ENCODE data around the gene CCNQ. TPM values are rescaled to one million over a fixed set of nuclear protein-coding genes. Genes with fewer than 3 reads are reported as not detected.
A peak's percentile ranks its signal among the peaks of the same experiment; 100 is the strongest.

CCNQ gene
- total RNA-seq, 2 donors from 2014 or later: 16.3 to 24.0 TPM

- Histone ChIP-seq H3K4me3 (no peak overlapping the region), H3K9ac (ENCODE audit: low read depth in 2 of 2, low read length in 2 of 2) (no peak overlapping the region), H3K4me1 (no peaks in the 10 kb centered on the region), H3K9me3 (no peaks in the 10 kb centered on the region), H3K27me3 (no peaks in the 10 kb centered on the region), H3K27ac (no peak overlapping the region), H3K36me3 (no peaks in the 10 kb centered on the region)
- DNase-seq: no peak
- TF ChIP-seq CTCF (IDR thresholded peaks at IDR 0.05): no peak
- intact Hi-C loops (cut with DNase I): no loop called here
Measured at GRCh38 chrX:153601511-153602110, 2.7 kb upstream of the CCNQ start.

- H3K4me1 ChIP-seq: no peaks in the 10 kb centered on the region
- H3K4me3 ChIP-seq: no peak overlapping the region
- DNase-seq: no peak
- intact Hi-C loops (cut with DNase I): no loop called here
- H3K9ac ChIP-seq (ENCODE audit: low read depth in 2 of 2, low read length in 2 of 2): no peak overlapping the region
- H3K27me3 ChIP-seq: no peaks in the 10 kb centered on the region
- no peaks in the 10 kb centered on the region for H3K36me3 ChIP-seq
- no peaks in the 10 kb centered on the region for H3K9me3 ChIP-seq
- no peak overlapping the region for H3K27ac ChIP-seq
- no peak for TF ChIP-seq CTCF (IDR thresholded peaks at IDR 0.05)
Measured at GRCh38 chrX:153600921-153601320, 2.0 kb upstream of the CCNQ start.

- no peak for TF ChIP-seq CTCF (IDR thresholded peaks at IDR 0.05)
- no peak overlapping the region for H3K27ac ChIP-seq
- no peaks in the 10 kb centered on the region for H3K36me3 ChIP-seq
- peak overlapping the region; percentile 57 to 83 for H3K9ac ChIP-seq (ENCODE audit: low read depth in 2 of 2, low read length in 2 of 2)
- H3K4me3 ChIP-seq: peak overlapping the region; percentile 53
- H3K9me3 ChIP-seq: no peaks in the 10 kb centered on the region
- intact Hi-C loops (cut with DNase I): no loop called here
- no peak for DNase-seq
- no peaks in the 10 kb centered on the region for H3K4me1 ChIP-seq
- no peaks in the 10 kb centered on the region for H3K27me3 ChIP-seq
Measured at GRCh38 chrX:153600032-153600373, 1.1 kb upstream of the CCNQ start.

GRCh38 chrX:153599192-153600031 lies 473 bp upstream of the CCNQ start:
- Histone ChIP-seq H3K4me1 (no peaks in the 10 kb centered on the region), H3K9me3 (no peaks in the 10 kb centered on the region), H3K27me3 (no peaks in the 10 kb centered on the region), H3K4me3 (peak overlapping the region; percentile 53), H3K36me3 (no peaks in the 10 kb centered on the region), H3K27ac (no peak overlapping the region), H3K9ac (ENCODE audit: low read depth in 2 of 2, low read length in 2 of 2) (peak overlapping the region; percentile 57 to 83)
- peak; percentile 86 for DNase-seq
- no peak for TF ChIP-seq CTCF (IDR thresholded peaks at IDR 0.05)
- intact Hi-C loops (cut with DNase I): no loop called here

- intact Hi-C loops (cut with DNase I): no loop called here
- Histone ChIP-seq H3K4me1 (no peaks in the 10 kb centered on the region), H3K36me3 (no peaks in the 10 kb centered on the region), H3K27me3 (no peaks in the 10 kb centered on the region), H3K27ac (no peak overlapping the region), H3K9ac (ENCODE audit: low read depth in 2 of 2, low read length in 2 of 2) (no peak overlapping the region), H3K4me3 (no peak overlapping the region), H3K9me3 (no peaks in the 10 kb centered on the region)
- no peak for DNase-seq
- TF ChIP-seq CTCF (IDR thresholded peaks at IDR 0.05): no peak
Measured at GRCh38 chrX:153596981-153597750, 1.8 kb downstream of the CCNQ start.

Data from colonic mucosa (tissue), 4 donors.